GM21786 (cell line): ENCODE results near the gene TTF1.
A peak's percentile ranks its signal among the peaks of the same experiment; 100 is the strongest.

ENCODE experiments used
- ATAC-seq: cut with Tn5 transposase; IDR thresholded peaks from one replicate; pipeline ENCODE4 v1.9.1; 2021; ENCODE audit not compliant: unreplicated experiment

Gene TTF1

GRCh38 chr9:132406554-132407122 is at the start of gene TTF1:
Gene TTF1, minus strand, starts transcription at chr9:132406840. Its CDS starts 4,019 bp downstream, at chr9:132402821.
- peak; percentile 86 for ATAC-seq

GRCh38 chr9:132456241-132456640 is 49.6 kb upstream of the TTF1 start:
- no peak for ATAC-seq

- no peak for ATAC-seq
Measured at GRCh38 chr9:132451276-132451675, 44.6 kb upstream of the TTF1 start.

- no peak for ATAC-seq
Measured at GRCh38 chr9:132447902-132448301, 41.3 kb upstream of the TTF1 start.

- no peak for ATAC-seq
Measured at GRCh38 chr9:132447346-132447745, 40.7 kb upstream of the TTF1 start.

GRCh38 chr9:132446887-132447286 is 40.2 kb upstream of the TTF1 start:
- no peak for ATAC-seq

GRCh38 chr9:132443951-132444607 is 37.4 kb upstream of the TTF1 start:
- no peak for ATAC-seq

- no peak for ATAC-seq
Measured at GRCh38 chr9:132441404-132441803, 34.8 kb upstream of the TTF1 start.

- no peak for ATAC-seq
Measured at GRCh38 chr9:132440735-132441134, 34.1 kb upstream of the TTF1 start.

GRCh38 chr9:132439153-132439552 is 32.5 kb upstream of the TTF1 start:
- ATAC-seq, result no peak

GRCh38 chr9:132434881-132435280 is 28.2 kb upstream of the TTF1 start:
- no peak for ATAC-seq

- ATAC-seq, result no peak
Measured at GRCh38 chr9:132430998-132431397, 24.4 kb upstream of the TTF1 start.

GRCh38 chr9:132426639-132427414 is 20.2 kb upstream of the TTF1 start:
- ATAC-seq, result no peak

GRCh38 chr9:132425675-132426062 is 19.0 kb upstream of the TTF1 start:
- no peak for ATAC-seq

GRCh38 chr9:132424857-132425674 is 18.4 kb upstream of the TTF1 start:
- ATAC-seq, result no peak

- no peak for ATAC-seq
Measured at GRCh38 chr9:132423503-132423902, 16.9 kb upstream of the TTF1 start.

GRCh38 chr9:132422574-132422973 is 15.9 kb upstream of the TTF1 start:
- ATAC-seq, result no peak

GRCh38 chr9:132418726-132419363 is 12.2 kb upstream of the TTF1 start:
- no peak for ATAC-seq

- no peak for ATAC-seq
Measured at GRCh38 chr9:132415181-132415580, 8.5 kb upstream of the TTF1 start.

- ATAC-seq, result no peak
Measured at GRCh38 chr9:132414731-132415130, 8.1 kb upstream of the TTF1 start.

- ATAC-seq, result no peak
Measured at GRCh38 chr9:132413926-132414325, 7.3 kb upstream of the TTF1 start.
